ENCODE data around the gene CCT8.

DNA sequence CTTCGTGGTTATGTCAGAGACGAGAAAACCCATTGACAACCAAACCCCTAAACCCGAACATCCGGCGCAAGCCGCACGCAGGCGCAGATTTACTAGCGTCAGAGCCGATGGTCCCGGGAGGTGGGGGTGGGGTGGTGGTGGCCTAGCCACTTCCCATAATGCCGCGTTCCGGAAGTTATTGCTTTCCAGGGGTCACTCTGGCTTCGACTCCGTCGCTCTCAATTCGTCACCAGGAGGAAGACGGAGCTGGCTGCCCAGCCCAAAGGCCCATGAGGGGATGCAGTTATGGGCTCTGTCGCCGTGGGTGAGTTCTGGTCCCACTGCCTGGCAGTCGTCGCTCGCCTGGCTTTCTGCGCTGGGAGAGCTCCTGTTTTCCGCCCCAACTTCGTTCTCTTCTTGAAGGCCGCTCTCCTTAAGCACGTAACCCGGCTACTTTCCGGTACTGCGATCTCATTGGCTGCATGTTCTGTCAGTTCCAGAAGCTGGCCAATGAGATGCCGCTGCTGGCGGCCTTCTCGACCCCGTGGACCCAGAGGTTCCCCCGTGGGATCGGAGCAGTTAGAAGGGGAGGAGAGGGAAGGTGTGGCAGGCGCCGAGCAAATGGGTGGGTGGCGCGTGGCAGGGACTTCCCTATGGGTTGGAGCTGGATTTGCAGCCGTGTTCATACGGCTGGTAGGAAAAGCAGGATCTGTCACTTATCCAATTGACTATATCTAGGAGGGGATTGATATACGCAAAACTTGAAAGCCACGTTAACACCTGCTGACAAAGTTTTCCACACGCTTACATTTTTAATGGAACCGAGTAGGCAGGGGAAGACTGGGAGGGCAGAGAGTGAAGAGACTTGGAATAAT is 48.7 kb downstream of the CCT8 start, which contains the start of gene USP16:
- TF ChIP-seq, protein P1, sequence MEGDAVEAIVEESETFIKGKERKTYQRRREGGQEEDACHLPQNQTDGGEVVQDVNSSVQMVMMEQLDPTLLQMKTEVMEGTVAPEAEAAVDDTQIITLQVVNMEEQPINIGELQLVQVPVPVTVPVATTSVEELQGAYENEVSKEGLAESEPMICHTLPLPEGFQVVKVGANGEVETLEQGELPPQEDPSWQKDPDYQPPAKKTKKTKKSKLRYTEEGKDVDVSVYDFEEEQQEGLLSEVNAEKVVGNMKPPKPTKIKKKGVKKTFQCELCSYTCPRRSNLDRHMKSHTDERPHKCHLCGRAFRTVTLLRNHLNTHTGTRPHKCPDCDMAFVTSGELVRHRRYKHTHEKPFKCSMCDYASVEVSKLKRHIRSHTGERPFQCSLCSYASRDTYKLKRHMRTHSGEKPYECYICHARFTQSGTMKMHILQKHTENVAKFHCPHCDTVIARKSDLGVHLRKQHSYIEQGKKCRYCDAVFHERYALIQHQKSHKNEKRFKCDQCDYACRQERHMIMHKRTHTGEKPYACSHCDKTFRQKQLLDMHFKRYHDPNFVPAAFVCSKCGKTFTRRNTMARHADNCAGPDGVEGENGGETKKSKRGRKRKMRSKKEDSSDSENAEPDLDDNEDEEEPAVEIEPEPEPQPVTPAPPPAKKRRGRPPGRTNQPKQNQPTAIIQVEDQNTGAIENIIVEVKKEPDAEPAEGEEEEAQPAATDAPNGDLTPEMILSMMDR (IDR thresholded peaks at IDR 0.05) = peak in 2 of 5 experiments; percentile 46 to 59
- peak; percentile 40 to 93 for TF ChIP-seq EP300 (IDR thresholded peaks at IDR 0.05)
- TF ChIP-seq POLR2A (IDR thresholded peaks at IDR 0.05) = peak in 1 of 2 donors; percentile 52

All from tibial nerve (tissue), 4 donors.